ENCODE results near the gene THSD4.

Gene THSD4

DNA sequence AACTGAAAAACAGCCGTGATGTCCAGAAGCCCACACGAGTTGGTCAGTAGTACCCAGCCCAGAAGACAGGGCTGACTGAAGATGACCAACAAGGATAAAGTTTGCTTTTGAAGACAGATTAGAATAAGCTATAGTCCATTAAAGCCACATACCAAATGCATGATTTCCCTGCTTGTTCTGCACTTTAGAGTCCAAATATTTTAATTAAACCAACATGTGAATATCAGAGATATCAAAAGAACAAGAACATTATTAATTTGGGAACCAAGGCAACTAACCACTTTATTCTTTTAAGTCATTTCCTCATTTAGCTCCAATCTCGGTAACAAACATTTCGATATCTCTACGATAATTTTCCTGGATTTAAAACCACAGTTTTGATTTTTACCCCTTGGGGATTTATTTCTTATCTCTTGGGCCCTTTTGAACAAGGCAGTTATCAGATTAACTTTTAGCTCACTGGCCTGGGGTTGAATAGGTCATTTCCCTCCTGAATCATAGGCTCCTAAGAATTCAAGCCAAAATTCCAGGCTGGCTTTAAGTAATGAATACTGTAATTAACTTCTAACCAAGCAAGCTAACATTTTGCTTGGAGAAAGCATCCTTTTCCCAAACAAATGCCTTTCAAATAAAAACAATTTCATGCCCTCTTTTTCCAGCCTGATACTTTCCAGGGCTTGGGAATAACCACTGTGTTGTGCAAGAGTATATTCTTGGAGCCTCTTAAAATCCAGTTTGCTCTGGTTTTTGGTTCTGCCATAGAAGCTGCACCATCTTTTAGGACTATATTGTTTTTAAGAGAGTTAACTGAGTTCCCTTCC, 592.2 kb downstream of the THSD4 start:
- TF ChIP-seq, protein P1, sequence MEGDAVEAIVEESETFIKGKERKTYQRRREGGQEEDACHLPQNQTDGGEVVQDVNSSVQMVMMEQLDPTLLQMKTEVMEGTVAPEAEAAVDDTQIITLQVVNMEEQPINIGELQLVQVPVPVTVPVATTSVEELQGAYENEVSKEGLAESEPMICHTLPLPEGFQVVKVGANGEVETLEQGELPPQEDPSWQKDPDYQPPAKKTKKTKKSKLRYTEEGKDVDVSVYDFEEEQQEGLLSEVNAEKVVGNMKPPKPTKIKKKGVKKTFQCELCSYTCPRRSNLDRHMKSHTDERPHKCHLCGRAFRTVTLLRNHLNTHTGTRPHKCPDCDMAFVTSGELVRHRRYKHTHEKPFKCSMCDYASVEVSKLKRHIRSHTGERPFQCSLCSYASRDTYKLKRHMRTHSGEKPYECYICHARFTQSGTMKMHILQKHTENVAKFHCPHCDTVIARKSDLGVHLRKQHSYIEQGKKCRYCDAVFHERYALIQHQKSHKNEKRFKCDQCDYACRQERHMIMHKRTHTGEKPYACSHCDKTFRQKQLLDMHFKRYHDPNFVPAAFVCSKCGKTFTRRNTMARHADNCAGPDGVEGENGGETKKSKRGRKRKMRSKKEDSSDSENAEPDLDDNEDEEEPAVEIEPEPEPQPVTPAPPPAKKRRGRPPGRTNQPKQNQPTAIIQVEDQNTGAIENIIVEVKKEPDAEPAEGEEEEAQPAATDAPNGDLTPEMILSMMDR (IDR thresholded peaks at IDR 0.05; ENCODE audit: extremely low read depth, missing control alignments), result no peak
- no peak for DNase-seq (ENCODE audit: low spot score)

DNA sequence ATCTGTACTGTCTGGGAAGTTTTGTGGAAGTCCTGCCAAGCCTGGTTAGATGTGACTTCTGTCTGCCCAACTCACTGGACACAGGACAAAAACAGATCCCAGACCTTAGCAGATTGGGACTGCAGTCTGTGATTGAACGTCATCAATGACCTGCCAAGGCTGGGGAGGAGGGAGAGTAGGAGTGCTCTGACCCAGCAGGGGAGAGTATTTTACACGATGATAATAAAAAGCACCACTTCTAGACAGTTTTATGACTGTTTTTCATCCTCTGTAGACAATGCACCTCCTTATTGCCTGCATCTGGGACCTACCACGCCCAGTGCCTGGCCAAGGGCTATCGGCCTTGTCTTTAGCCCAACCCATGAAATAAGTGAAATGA, 592.8 kb downstream of the THSD4 start:
- no peak for DNase-seq (ENCODE audit: low spot score)
- TF ChIP-seq, protein P1 (IDR thresholded peaks at IDR 0.05; ENCODE audit: extremely low read depth, missing control alignments), result no peak

DNA sequence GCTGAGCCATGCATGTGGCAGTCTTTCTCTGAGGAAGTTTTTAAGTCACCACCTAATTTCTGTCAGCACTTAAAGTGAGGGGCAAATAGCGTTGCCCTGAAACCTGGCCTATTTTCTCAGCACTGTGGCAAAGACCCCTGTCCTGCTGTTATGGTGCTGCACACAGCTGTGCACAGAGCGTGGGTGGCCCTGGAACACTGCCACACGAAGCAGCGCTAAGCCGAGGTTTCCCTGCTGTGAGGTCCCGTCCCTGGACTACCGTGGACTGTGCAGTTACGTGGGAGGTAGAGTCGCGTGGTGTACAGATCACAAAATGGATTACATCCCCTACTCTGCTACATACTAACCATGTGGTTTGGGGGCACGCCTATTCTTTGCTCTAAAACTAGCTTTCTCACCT, 593.5 kb downstream of the THSD4 start:
- no peak for DNase-seq (ENCODE audit: low spot score)
- TF ChIP-seq, protein P1 (IDR thresholded peaks at IDR 0.05; ENCODE audit: extremely low read depth, missing control alignments), result no peak

DNA sequence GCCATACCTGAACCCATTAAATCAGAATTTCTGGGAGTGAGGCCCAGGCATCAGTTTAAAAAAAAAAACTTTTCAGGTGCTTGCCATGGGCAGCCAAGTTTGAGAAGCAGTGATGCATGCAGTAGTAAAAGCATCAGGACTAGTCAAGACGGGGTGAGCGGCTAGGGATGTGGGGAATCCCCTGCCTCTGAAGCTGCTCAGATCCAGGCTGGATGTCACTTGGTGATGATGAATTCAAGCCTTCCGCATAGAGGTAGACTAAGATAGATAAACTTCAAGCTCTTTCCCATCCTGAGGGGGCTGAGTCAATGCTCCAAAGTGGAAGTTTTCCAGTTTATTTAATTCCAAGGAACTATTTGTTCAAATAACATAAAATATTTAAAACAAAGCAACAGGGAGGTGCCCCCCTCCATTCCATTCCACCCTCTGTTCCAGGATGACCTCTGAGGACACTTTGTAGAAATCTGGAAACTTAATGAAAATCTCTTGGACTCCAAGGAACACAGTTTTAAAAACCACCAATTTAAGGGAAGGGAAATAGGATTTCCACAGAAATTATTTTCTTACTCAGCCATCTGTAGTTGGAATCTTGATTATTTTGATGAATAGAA, 594.6 kb downstream of the THSD4 start:
- TF ChIP-seq, protein P1 (IDR thresholded peaks at IDR 0.05; ENCODE audit: extremely low read depth, missing control alignments), result no peak
- DNase-seq (ENCODE audit: low spot score), result no peak

DNA sequence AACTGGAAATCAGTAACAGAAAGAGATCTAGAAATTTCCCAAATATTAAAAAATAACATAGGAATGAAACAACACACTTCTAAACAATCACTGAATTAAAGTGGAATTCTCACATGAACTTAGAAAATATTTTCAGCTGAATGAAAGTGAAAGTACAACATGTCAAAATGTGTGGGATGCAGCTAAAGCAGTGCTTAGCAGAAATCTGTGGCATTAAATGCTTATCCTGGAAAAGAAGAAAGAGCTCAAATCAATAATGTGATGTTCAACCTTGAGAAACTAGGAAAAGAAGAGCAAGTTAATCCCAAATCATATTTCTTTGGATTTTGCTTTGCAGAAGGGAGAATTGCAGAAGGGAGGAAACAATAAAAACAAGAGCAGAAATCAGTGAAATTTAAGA, 596.9 kb downstream of the THSD4 start:
- TF ChIP-seq, protein P1 (IDR thresholded peaks at IDR 0.05; ENCODE audit: extremely low read depth, missing control alignments), result no peak
- DNase-seq (ENCODE audit: low spot score), result no peak

DNA sequence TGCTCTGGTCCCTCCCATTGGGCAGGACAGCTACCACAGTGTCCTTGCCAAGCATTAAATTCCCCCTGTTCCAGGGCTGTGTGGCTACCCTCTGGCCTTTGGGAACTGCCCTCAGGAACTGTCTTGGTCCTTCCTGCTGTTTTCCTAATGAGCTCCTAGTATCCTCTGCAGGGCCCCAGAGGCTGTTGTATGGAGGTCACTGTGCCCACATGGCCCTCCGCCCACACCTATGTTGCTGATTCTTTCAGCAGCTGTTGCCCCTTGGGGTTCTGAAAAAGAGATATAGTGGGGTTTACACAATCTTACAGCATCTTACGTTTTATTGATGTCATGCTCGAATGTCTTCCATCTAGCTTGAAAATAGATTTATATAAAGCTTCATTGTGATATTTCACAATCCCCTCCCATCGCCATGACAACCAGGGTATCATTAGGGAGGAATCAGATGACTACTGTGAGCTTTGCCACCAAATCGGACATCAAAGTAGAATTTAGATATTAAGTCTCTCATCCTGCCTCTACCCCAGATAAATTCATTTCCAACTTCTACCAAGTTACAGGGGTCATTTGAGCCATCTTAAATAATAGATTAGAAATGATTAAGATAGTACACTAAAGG, 598.0 kb downstream of the THSD4 start:
- TF ChIP-seq, protein P1 (IDR thresholded peaks at IDR 0.05; ENCODE audit: extremely low read depth, missing control alignments), result no peak
- no peak for DNase-seq (ENCODE audit: low spot score)

DNA sequence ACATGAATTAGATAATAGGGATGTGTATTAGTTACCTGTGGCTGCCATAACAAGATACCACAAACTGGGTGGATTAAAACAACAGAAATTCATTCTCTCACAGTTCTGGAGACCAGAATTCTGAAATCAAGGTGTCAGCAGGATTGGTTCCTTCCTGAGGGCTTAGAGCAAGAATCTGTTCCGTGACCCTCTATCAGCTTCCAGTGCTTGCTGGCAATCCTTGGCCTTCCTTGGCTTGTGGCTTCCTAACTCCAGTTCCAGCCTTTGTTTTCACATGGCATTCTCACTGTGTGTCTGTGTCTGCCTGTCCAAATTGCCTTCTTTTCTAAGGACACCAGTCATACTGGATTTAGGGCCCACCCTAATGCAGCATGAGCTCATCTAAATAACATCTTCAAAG, 600.6 kb downstream of the THSD4 start:
- TF ChIP-seq, protein P1 (IDR thresholded peaks at IDR 0.05; ENCODE audit: extremely low read depth, missing control alignments), result no peak
- DNase-seq (ENCODE audit: low spot score), result no peak

Measured in GM20000 (cell line).